Upper lobe of right lung (tissue), 1 donor: ENCODE data around the gene TEK. TPM values are rescaled to one million over a fixed set of nuclear protein-coding genes. Genes with fewer than 3 reads are reported as not detected.

Experiments used
- ATAC-seq: fragments of 200-7000 bp; cut with Tn5 transposase; one replicate; pipeline ENCODE4 v1.9.1; 2020; ENCODE audit warnings: mild to moderate bottlenecking, moderate library complexity
- DNase-seq: peaks from one replicate; pipeline ENCODE4 v3.0.0-alpha.2; 2020
- H3K27ac ChIP-seq: fragments of 200-600 bp; one replicate; pipeline ENCODE4 v1.8.0; 2022
- H3K27me3 ChIP-seq: fragments of 200-600 bp; one replicate; pipeline ENCODE4 v1.8.0; 2022; ENCODE audit warnings: mild to moderate bottlenecking
- H3K36me3 ChIP-seq: fragments of 200-600 bp; one replicate; pipeline ENCODE4 v1.8.0; 2022
- H3K4me1 ChIP-seq: fragments of 200-600 bp; one replicate; pipeline ENCODE4 v1.8.0; 2022
- H3K4me3 ChIP-seq: fragments of 200-600 bp; one replicate; pipeline ENCODE4 v1.8.0; 2022; ENCODE audit warnings: mild to moderate bottlenecking
- H3K9me3 ChIP-seq: fragments of 200-600 bp; one replicate; pipeline ENCODE4 v1.8.0; 2022
- intact Hi-C: fragments of 100-400 bp; cut with DNase I; formaldehyde crosslinking; loops from one replicate; pipeline ENCODE4 v1.11.0; 2022
- total RNA-seq: library from RNA; stranded (reverse); fragmentation: NEBNext Ultra II Directional; extraction: Animal tissue kit (Norgen Biotek cat#: 25700); gene quantifications from one replicate; pipeline ENCODE4 v1.2.1, GENCODE V29; 2021
- TF ChIP-seq, protein P1 (sequence below): fragments of 200-600 bp; IDR thresholded peaks from one replicate; pipeline ENCODE4 v1.8.0; 2022; ENCODE audit warnings: antibody characterized with exemption
- donor health status: DM: no; HTN: yes; CAD: no; lungs with severe emphysema.

TEK gene
- total RNA-seq, 1 donor from 2014 or later = 65.6 TPM

GRCh38 chr9:27247756-27248155 is 138.7 kb downstream of the TEK start:
- TF ChIP-seq, protein P1, sequence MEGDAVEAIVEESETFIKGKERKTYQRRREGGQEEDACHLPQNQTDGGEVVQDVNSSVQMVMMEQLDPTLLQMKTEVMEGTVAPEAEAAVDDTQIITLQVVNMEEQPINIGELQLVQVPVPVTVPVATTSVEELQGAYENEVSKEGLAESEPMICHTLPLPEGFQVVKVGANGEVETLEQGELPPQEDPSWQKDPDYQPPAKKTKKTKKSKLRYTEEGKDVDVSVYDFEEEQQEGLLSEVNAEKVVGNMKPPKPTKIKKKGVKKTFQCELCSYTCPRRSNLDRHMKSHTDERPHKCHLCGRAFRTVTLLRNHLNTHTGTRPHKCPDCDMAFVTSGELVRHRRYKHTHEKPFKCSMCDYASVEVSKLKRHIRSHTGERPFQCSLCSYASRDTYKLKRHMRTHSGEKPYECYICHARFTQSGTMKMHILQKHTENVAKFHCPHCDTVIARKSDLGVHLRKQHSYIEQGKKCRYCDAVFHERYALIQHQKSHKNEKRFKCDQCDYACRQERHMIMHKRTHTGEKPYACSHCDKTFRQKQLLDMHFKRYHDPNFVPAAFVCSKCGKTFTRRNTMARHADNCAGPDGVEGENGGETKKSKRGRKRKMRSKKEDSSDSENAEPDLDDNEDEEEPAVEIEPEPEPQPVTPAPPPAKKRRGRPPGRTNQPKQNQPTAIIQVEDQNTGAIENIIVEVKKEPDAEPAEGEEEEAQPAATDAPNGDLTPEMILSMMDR = peak; percentile 60
- ATAC-seq = peak; percentile 100
- Histone ChIP-seq H3K4me3 (no peak overlapping the region), H3K36me3 (no peaks in the 10 kb centered on the region), H3K27me3 (no peaks in the 10 kb centered on the region), H3K9me3 (no peaks in the 10 kb centered on the region), H3K4me1 (no peaks in the 10 kb centered on the region), H3K27ac (no peak overlapping the region)
- intact Hi-C loops = no loop called here
- no peak for DNase-seq

- TF ChIP-seq, protein P1 = no peak
- no peaks in the 10 kb centered on the region for H3K4me1 ChIP-seq
- no peaks in the 10 kb centered on the region for H3K27me3 ChIP-seq
- DNase-seq (no peak), ATAC-seq (no peak)
- intact Hi-C loops = no loop called here
- no peaks in the 10 kb centered on the region for H3K9me3 ChIP-seq
- no peak overlapping the region for H3K27ac ChIP-seq
- H3K4me3 ChIP-seq = no peak overlapping the region
- H3K36me3 ChIP-seq = no peaks in the 10 kb centered on the region
These were observed 139.7 kb downstream of the TEK start for GRCh38 chr9:27248702-27249101.

- DNase-seq = no peak
- peak; percentile 77 for ATAC-seq
- no peaks in the 10 kb centered on the region for H3K27me3 ChIP-seq
- no peak overlapping the region for H3K4me3 ChIP-seq
- no peaks in the 10 kb centered on the region for H3K36me3 ChIP-seq
- no peaks in the 10 kb centered on the region for H3K4me1 ChIP-seq
- H3K27ac ChIP-seq = peak overlapping the region; percentile 4
- no peaks in the 10 kb centered on the region for H3K9me3 ChIP-seq
- intact Hi-C loops = no loop called here
- TF ChIP-seq, protein P1 = no peak
These were observed 149.6 kb downstream of the TEK start for GRCh38 chr9:27258662-27259061.

GRCh38 chr9:27260789-27261516 is 151.9 kb downstream of the TEK start:
- TF ChIP-seq, protein P1 = no peak
- Histone ChIP-seq H3K4me3 (no peak overlapping the region), H3K36me3 (no peaks in the 10 kb centered on the region), H3K27me3 (no peaks in the 10 kb centered on the region), H3K27ac (no peak overlapping the region), H3K4me1 (no peaks in the 10 kb centered on the region), H3K9me3 (no peaks in the 10 kb centered on the region)
- no peak for DNase-seq
- no peak for ATAC-seq
- intact Hi-C loops = no loop called here

GRCh38 chr9:27261517-27262211 is 152.6 kb downstream of the TEK start:
- Histone ChIP-seq H3K4me1 (no peaks in the 10 kb centered on the region), H3K9me3 (no peaks in the 10 kb centered on the region), H3K27me3 (no peaks in the 10 kb centered on the region), H3K27ac (no peak overlapping the region), H3K36me3 (no peaks in the 10 kb centered on the region), H3K4me3 (no peak overlapping the region)
- TF ChIP-seq, protein P1 = no peak
- intact Hi-C loops = no loop called here
- ATAC-seq (peak; percentile 64), DNase-seq (no peak)
